ENCODE data around the gene MTUS2. TPM values are rescaled to one million over a fixed set of nuclear protein-coding genes. Genes with fewer than 3 reads are reported as not detected.

Gene MTUS2
- total RNA-seq, 1 donor from 2014 or later = not detected

- Mint-ChIP-seq H3K4me1 (no peaks in the 10 kb centered on the region), H3K27ac (no peak overlapping the region), H3K27me3 (peaks cover 4% of the 10 kb centered on the region), H3K4me3 (no peak overlapping the region), H3K9me3 (no peaks in the 10 kb centered on the region), H3K36me3 (ENCODE audit: low read depth) (no peaks in the 10 kb centered on the region)
- intact Hi-C loops (cut with micrococcal nuclease) = no loop called here
- no peak for DNase-seq
Measured at GRCh38 chr13:29490561-29490885, 670.4 kb downstream of the MTUS2 start.

- H3K4me3 Mint-ChIP-seq = no peak overlapping the region
- peaks cover 3% of the 10 kb centered on the region for H3K4me1 Mint-ChIP-seq
- H3K9me3 Mint-ChIP-seq = no peaks in the 10 kb centered on the region
- no peak overlapping the region for H3K27ac Mint-ChIP-seq
- intact Hi-C loops (cut with micrococcal nuclease) = no loop called here
- H3K27me3 Mint-ChIP-seq = peaks cover 6% of the 10 kb centered on the region
- DNase-seq = no peak
- H3K36me3 Mint-ChIP-seq (ENCODE audit: low read depth) = no peaks in the 10 kb centered on the region
Measured at GRCh38 chr13:29491248-29491647, 671.1 kb downstream of the MTUS2 start.

GRCh38 chr13:29493796-29494195 is 673.7 kb downstream of the MTUS2 start:
- no peak overlapping the region for H3K27ac Mint-ChIP-seq

GRCh38 chr13:29494520-29494919 is 674.4 kb downstream of the MTUS2 start:
- H3K9me3 Mint-ChIP-seq = no peaks in the 10 kb centered on the region
- no peak for DNase-seq
- H3K36me3 Mint-ChIP-seq (ENCODE audit: low read depth) = no peaks in the 10 kb centered on the region
- peaks cover 14% of the 10 kb centered on the region for H3K27me3 Mint-ChIP-seq
- no peak overlapping the region for H3K27ac Mint-ChIP-seq
- intact Hi-C loops (cut with micrococcal nuclease) = no loop called here
- no peak overlapping the region for H3K4me3 Mint-ChIP-seq
- H3K4me1 Mint-ChIP-seq = peaks cover 7% of the 10 kb centered on the region

More at GRCh38 chr13:29493796-29494195, 673.7 kb downstream of the MTUS2 start:
- DNase-seq = no peak
- Mint-ChIP-seq H3K4me3 (no peak overlapping the region), H3K36me3 (ENCODE audit: low read depth) (no peaks in the 10 kb centered on the region), H3K4me1 (peaks cover 7% of the 10 kb centered on the region), H3K27me3 (peaks cover 14% of the 10 kb centered on the region), H3K9me3 (no peaks in the 10 kb centered on the region)
- intact Hi-C loops (cut with micrococcal nuclease) = no loop called here

GRCh38 chr13:29496241-29496712 is 676.1 kb downstream of the MTUS2 start:
- intact Hi-C loops (cut with micrococcal nuclease) = no loop called here
- Mint-ChIP-seq H3K36me3 (ENCODE audit: low read depth) (no peaks in the 10 kb centered on the region), H3K4me1 (peaks cover 7% of the 10 kb centered on the region), H3K9me3 (no peaks in the 10 kb centered on the region), H3K27me3 (peaks cover 14% of the 10 kb centered on the region), H3K27ac (no peak overlapping the region), H3K4me3 (no peak overlapping the region)
- DNase-seq = no peak

GRCh38 chr13:29497137-29497654 is 677.1 kb downstream of the MTUS2 start:
- Mint-ChIP-seq H3K4me3 (no peak overlapping the region), H3K9me3 (no peaks in the 10 kb centered on the region), H3K27me3 (peaks cover 16% of the 10 kb centered on the region), H3K36me3 (ENCODE audit: low read depth) (no peaks in the 10 kb centered on the region), H3K27ac (no peak overlapping the region), H3K4me1 (peaks cover 7% of the 10 kb centered on the region)
- no peak for DNase-seq
- intact Hi-C loops (cut with micrococcal nuclease) = no loop called here

- intact Hi-C loops (cut with micrococcal nuclease) = no loop called here
- no peak for DNase-seq
- H3K27me3 Mint-ChIP-seq = peaks cover 22% of the 10 kb centered on the region
- no peak overlapping the region for H3K4me3 Mint-ChIP-seq
- H3K4me1 Mint-ChIP-seq = peaks cover 8% of the 10 kb centered on the region
- no peaks in the 10 kb centered on the region for H3K36me3 Mint-ChIP-seq (ENCODE audit: low read depth)
- no peak overlapping the region for H3K27ac Mint-ChIP-seq
- no peaks in the 10 kb centered on the region for H3K9me3 Mint-ChIP-seq
Measured at GRCh38 chr13:29498426-29499040, 678.4 kb downstream of the MTUS2 start.

GRCh38 chr13:29499506-29500165 is 679.5 kb downstream of the MTUS2 start:
- no peak overlapping the region for H3K4me3 Mint-ChIP-seq
- H3K9me3 Mint-ChIP-seq = no peaks in the 10 kb centered on the region
- DNase-seq = no peak
- no peak overlapping the region for H3K27ac Mint-ChIP-seq
- no peaks in the 10 kb centered on the region for H3K36me3 Mint-ChIP-seq (ENCODE audit: low read depth)
- H3K27me3 Mint-ChIP-seq = peaks cover 21% of the 10 kb centered on the region
- H3K4me1 Mint-ChIP-seq = peaks cover 8% of the 10 kb centered on the region
- intact Hi-C loops (cut with micrococcal nuclease) = no loop called here

- H3K27me3 Mint-ChIP-seq = peaks cover 21% of the 10 kb centered on the region
- no peaks in the 10 kb centered on the region for H3K9me3 Mint-ChIP-seq
- H3K4me1 Mint-ChIP-seq = peaks cover 8% of the 10 kb centered on the region
- H3K27ac Mint-ChIP-seq = no peak overlapping the region
- no peak for DNase-seq
- no peaks in the 10 kb centered on the region for H3K36me3 Mint-ChIP-seq (ENCODE audit: low read depth)
- H3K4me3 Mint-ChIP-seq = no peak overlapping the region
- intact Hi-C loops (cut with micrococcal nuclease) = no loop called here
Measured at GRCh38 chr13:29500386-29500785, 680.2 kb downstream of the MTUS2 start.

GRCh38 chr13:29501674-29502073 is 681.5 kb downstream of the MTUS2 start:
- Mint-ChIP-seq H3K27ac (no peak overlapping the region), H3K4me1 (peaks cover 2% of the 10 kb centered on the region), H3K27me3 (peaks cover 14% of the 10 kb centered on the region), H3K36me3 (ENCODE audit: low read depth) (no peaks in the 10 kb centered on the region), H3K4me3 (no peak overlapping the region), H3K9me3 (no peaks in the 10 kb centered on the region)
- no peak for DNase-seq
- intact Hi-C loops (cut with micrococcal nuclease) = no loop called here

GRCh38 chr13:29502391-29503008 is 682.4 kb downstream of the MTUS2 start:
- DNase-seq = no peak
- no peak overlapping the region for H3K4me3 Mint-ChIP-seq
- intact Hi-C loops (cut with micrococcal nuclease) = no loop called here
- peaks cover 10% of the 10 kb centered on the region for H3K27me3 Mint-ChIP-seq
- H3K9me3 Mint-ChIP-seq = no peaks in the 10 kb centered on the region
- peaks cover 2% of the 10 kb centered on the region for H3K4me1 Mint-ChIP-seq
- no peak overlapping the region for H3K27ac Mint-ChIP-seq
- no peaks in the 10 kb centered on the region for H3K36me3 Mint-ChIP-seq (ENCODE audit: low read depth)

GRCh38 chr13:29503041-29503837 is 683.1 kb downstream of the MTUS2 start:
- Mint-ChIP-seq H3K9me3 (no peaks in the 10 kb centered on the region), H3K4me3 (no peak overlapping the region), H3K36me3 (ENCODE audit: low read depth) (no peaks in the 10 kb centered on the region), H3K27me3 (peaks cover 10% of the 10 kb centered on the region), H3K4me1 (peaks cover 2% of the 10 kb centered on the region), H3K27ac (no peak overlapping the region)
- intact Hi-C loops (cut with micrococcal nuclease) = no loop called here
- peak; percentile 67 for DNase-seq

- DNase-seq = no peak
- no peaks in the 10 kb centered on the region for H3K9me3 Mint-ChIP-seq
- H3K27ac Mint-ChIP-seq = no peak overlapping the region
- peaks cover 2% of the 10 kb centered on the region for H3K4me1 Mint-ChIP-seq
- H3K4me3 Mint-ChIP-seq = no peak overlapping the region
- peaks cover 10% of the 10 kb centered on the region for H3K27me3 Mint-ChIP-seq
- H3K36me3 Mint-ChIP-seq (ENCODE audit: low read depth) = peaks cover 3% of the 10 kb centered on the region
- intact Hi-C loops (cut with micrococcal nuclease) = no loop called here
Measured at GRCh38 chr13:29504691-29505090, 684.6 kb downstream of the MTUS2 start.

GRCh38 chr13:29505511-29505910 is 685.4 kb downstream of the MTUS2 start:
- Mint-ChIP-seq H3K36me3 (ENCODE audit: low read depth) (peaks cover 6% of the 10 kb centered on the region), H3K27me3 (peaks cover 10% of the 10 kb centered on the region), H3K4me1 (peaks cover 2% of the 10 kb centered on the region), H3K9me3 (no peaks in the 10 kb centered on the region), H3K4me3 (no peak overlapping the region), H3K27ac (no peak overlapping the region)
- intact Hi-C loops (cut with micrococcal nuclease) = no loop called here
- DNase-seq = no peak
